Measurements from ENCODE around the gene RPL15.

The RPL15 gene

DNA sequence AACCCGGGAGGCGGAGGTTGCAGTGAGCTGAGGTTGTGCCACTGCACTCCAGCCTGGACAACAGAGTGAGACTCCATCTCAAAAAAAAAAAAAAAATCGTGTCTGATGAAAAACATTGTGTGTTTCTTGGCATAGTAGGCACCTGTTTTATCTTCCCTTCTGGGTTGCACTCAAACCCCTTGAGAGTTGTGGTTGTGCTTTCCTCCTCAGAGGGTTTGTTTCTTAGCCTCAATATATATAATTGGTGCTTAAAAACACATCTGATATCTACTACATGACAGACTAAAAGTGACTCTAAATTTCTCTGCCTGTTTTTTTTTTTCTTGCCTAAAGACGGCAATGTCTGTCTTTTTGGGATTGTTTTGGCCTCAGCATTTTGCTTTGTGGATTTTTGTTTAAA is 35.7 kb downstream of the RPL15 start:
- no peaks in the 10 kb centered on the region for H3K27me3 ChIP-seq (ENCODE audit: insufficient read depth, low read depth)
- H3K4me2 ChIP-seq = no peak overlapping the region
- H3K27ac ChIP-seq = no peak overlapping the region
- H3K36me3 ChIP-seq (ENCODE audit: insufficient read depth) = no peaks in the 10 kb centered on the region
- no peak overlapping the region for H2AFZ ChIP-seq (ENCODE audit: low read depth)
- no peak overlapping the region for H3K4me3 ChIP-seq (IDR thresholded peaks at IDR 0.05; ENCODE audit: insufficient read depth, low read depth, low read length)
- H4K20me1 ChIP-seq (ENCODE audit: insufficient read depth) = no peaks in the 10 kb centered on the region
- peaks cover 32% of the 10 kb centered on the region for H3K4me1 ChIP-seq (ENCODE audit: low read depth, poor library complexity, severe bottlenecking)
- H3K79me2 ChIP-seq (ENCODE audit: insufficient read depth, low read depth) = peaks cover 60% of the 10 kb centered on the region
- TF ChIP-seq, protein P1, sequence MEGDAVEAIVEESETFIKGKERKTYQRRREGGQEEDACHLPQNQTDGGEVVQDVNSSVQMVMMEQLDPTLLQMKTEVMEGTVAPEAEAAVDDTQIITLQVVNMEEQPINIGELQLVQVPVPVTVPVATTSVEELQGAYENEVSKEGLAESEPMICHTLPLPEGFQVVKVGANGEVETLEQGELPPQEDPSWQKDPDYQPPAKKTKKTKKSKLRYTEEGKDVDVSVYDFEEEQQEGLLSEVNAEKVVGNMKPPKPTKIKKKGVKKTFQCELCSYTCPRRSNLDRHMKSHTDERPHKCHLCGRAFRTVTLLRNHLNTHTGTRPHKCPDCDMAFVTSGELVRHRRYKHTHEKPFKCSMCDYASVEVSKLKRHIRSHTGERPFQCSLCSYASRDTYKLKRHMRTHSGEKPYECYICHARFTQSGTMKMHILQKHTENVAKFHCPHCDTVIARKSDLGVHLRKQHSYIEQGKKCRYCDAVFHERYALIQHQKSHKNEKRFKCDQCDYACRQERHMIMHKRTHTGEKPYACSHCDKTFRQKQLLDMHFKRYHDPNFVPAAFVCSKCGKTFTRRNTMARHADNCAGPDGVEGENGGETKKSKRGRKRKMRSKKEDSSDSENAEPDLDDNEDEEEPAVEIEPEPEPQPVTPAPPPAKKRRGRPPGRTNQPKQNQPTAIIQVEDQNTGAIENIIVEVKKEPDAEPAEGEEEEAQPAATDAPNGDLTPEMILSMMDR (conservative IDR thresholded peaks at IDR 0.05; ENCODE audit: low read depth, low read length) = no peak
- no peak overlapping the region for H3K9ac ChIP-seq

DNA sequence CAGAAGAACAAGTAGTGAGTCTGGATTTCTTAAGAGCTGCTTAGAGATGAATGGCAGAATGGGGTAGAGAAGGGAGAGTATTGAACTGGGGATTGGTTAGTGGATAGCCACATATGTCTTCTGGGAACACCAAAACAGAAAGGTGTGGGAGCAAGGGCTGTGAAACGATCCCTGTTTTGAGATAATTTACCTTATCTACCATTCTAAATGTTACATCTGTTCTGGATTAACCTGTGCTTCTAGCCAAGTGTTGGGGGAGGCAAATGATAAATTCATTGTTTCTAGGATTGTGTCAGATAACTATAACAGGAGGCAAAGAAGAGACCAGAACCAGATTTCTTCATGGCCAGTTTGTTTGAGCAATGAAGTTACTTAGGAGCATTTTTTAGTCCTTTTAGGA is 36.6 kb downstream of the RPL15 start:
- no peak overlapping the region for H3K4me3 ChIP-seq (IDR thresholded peaks at IDR 0.05; ENCODE audit: insufficient read depth, low read depth, low read length)
- peaks cover 32% of the 10 kb centered on the region for H3K4me1 ChIP-seq (ENCODE audit: low read depth, poor library complexity, severe bottlenecking)
- H2AFZ ChIP-seq (ENCODE audit: low read depth) = no peak overlapping the region
- H3K36me3 ChIP-seq (ENCODE audit: insufficient read depth) = no peaks in the 10 kb centered on the region
- H3K27me3 ChIP-seq (ENCODE audit: insufficient read depth, low read depth) = no peaks in the 10 kb centered on the region
- H3K9ac ChIP-seq = no peak overlapping the region
- TF ChIP-seq, protein P1 (conservative IDR thresholded peaks at IDR 0.05; ENCODE audit: low read depth, low read length) = no peak
- peaks cover 52% of the 10 kb centered on the region for H3K79me2 ChIP-seq (ENCODE audit: insufficient read depth, low read depth)
- no peak overlapping the region for H3K27ac ChIP-seq
- no peaks in the 10 kb centered on the region for H4K20me1 ChIP-seq (ENCODE audit: insufficient read depth)
- H3K4me2 ChIP-seq = no peak overlapping the region

DNA sequence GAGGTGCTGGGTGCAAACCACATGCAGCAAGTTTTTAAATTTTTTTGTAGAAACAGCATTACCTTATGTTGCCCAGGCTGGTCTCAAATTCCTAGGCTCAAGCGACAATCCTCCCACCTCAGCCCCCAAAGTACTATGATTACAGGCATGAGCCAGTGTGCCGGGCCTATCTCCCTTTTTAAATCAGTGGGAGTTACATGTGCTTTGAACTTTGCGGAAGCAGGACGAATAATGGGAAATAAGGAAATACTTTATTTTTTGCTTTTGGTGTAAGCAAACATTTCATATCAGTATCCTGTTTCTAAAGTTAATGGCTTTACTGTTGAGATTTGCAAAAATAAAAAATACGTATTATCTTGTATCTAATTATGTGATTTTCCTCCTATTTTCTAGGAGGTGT is 37.2 kb downstream of the RPL15 start:
- Histone ChIP-seq H3K36me3 (ENCODE audit: insufficient read depth) (no peaks in the 10 kb centered on the region), H3K79me2 (ENCODE audit: insufficient read depth, low read depth) (peaks cover 46% of the 10 kb centered on the region), H4K20me1 (ENCODE audit: insufficient read depth) (no peaks in the 10 kb centered on the region), H3K4me2 (no peak overlapping the region), H3K4me1 (ENCODE audit: low read depth, poor library complexity, severe bottlenecking) (peaks cover 26% of the 10 kb centered on the region), H2AFZ (ENCODE audit: low read depth) (no peak overlapping the region), H3K9ac (no peak overlapping the region), H3K27ac (no peak overlapping the region), H3K27me3 (ENCODE audit: insufficient read depth, low read depth) (no peaks in the 10 kb centered on the region), H3K4me3 (IDR thresholded peaks at IDR 0.05; ENCODE audit: insufficient read depth, low read depth, low read length) (no peak overlapping the region)
- TF ChIP-seq, protein P1 (conservative IDR thresholded peaks at IDR 0.05; ENCODE audit: low read depth, low read length) = no peak

DNA sequence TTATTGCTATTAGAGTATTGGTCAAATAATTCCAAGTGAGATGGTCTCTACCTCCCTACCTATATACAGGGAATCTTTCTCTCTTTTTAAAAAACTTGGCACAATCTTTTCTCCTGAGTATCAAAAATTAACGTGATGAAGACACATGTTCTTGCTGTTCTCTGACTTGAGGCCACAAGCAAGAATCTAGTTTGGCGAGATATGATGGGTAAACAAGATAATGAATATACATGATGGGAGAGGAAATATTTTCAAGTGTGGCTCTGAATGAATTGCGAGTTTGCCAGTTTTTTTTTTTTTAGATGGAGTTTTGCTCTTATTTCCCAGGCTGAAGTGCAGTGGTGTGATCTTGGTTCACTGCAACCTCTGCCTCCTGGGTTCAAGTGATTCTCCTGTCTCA is 39.8 kb downstream of the RPL15 start:
- Histone ChIP-seq H3K4me2 (no peak overlapping the region), H3K4me3 (IDR thresholded peaks at IDR 0.05; ENCODE audit: insufficient read depth, low read depth, low read length) (no peak overlapping the region), H3K9ac (no peak overlapping the region), H3K79me2 (ENCODE audit: insufficient read depth, low read depth) (peaks cover 23% of the 10 kb centered on the region), H2AFZ (ENCODE audit: low read depth) (no peak overlapping the region), H3K4me1 (ENCODE audit: low read depth, poor library complexity, severe bottlenecking) (no peaks in the 10 kb centered on the region), H3K27ac (no peak overlapping the region), H3K36me3 (ENCODE audit: insufficient read depth) (no peaks in the 10 kb centered on the region), H3K27me3 (ENCODE audit: insufficient read depth, low read depth) (no peaks in the 10 kb centered on the region), H4K20me1 (ENCODE audit: insufficient read depth) (no peaks in the 10 kb centered on the region)
- TF ChIP-seq, protein P1 (conservative IDR thresholded peaks at IDR 0.05; ENCODE audit: low read depth, low read length) = no peak
